ENCODE measurements around the gene RIMS1.

GRCh38 chr6:71887744-71888230 is 1.4 kb downstream of the RIMS1 start:
- TF ChIP-seq CTCF (IDR thresholded peaks at IDR 0.05 in 4 of 5, conservative IDR thresholded peaks at IDR 0.05 in 1 of 5) (no peak), POLR2A (IDR thresholded peaks at IDR 0.05) (no peak)

Measured in gastrocnemius medialis (tissue), 4 donors.